Neural progenitor cell (in vitro differentiated cells): ENCODE data around the gene MTSS2. TPM values are rescaled to one million over a fixed set of nuclear protein-coding genes. Genes with fewer than 3 reads are reported as not detected.

Source experiments
- DNase-seq: peaks from one replicate; pipeline ENCODE4 v3.0.0-alpha.2; 2016; ENCODE audit warnings: low spot score
- H2AFZ ChIP-seq: fragments of 200-600 bp; sonication (generic); replicated peaks from 2 replicates; pipeline ENCODE4 v1.6.1; 2016; ENCODE audit warnings: antibody characterized with exemption
- H3F3A ChIP-seq: fragments of 200-600 bp; sonication (generic); 2 replicates; pipeline ENCODE4 v1.6.1; 2016; ENCODE audit warnings: antibody characterized with exemption, low read depth
- H3K27ac ChIP-seq: fragments of 200-600 bp; sonication (generic); 2 replicates; pipeline ENCODE4 v1.5.1; 2016; ENCODE audit warnings: mild to moderate bottlenecking
- H3K27me3 ChIP-seq: fragments of 200-600 bp; sonication (generic); 2 replicates; pipeline ENCODE4 v1.6.1; 2016; ENCODE audit warnings: mild to moderate bottlenecking, moderate library complexity
- H3K36me3 ChIP-seq: fragments of 200-600 bp; sonication (generic); 2 replicates; pipeline ENCODE4 v1.5.1; 2016
- H3K4me1 ChIP-seq: fragments of 200-600 bp; sonication (generic); 2 replicates; pipeline ENCODE4 v1.6.1; 2016; ENCODE audit warnings: mixed run types
- H3K4me2 ChIP-seq: fragments of 200-600 bp; sonication (generic); 2 replicates; pipeline ENCODE4 v1.6.1; 2016
- H3K4me3 ChIP-seq: fragments of 200-600 bp; sonication (generic); 2 replicates; pipeline ENCODE4 v1.5.1; 2016
- H3K79me2 ChIP-seq: fragments of 200-600 bp; sonication (generic); 2 replicates; pipeline ENCODE4 v1.6.1; 2016; ENCODE audit warnings: low read depth
- H3K9ac ChIP-seq: fragments of 200-600 bp; sonication (generic); 2 replicates; pipeline ENCODE4 v1.6.1; 2016
- H3K9me3 ChIP-seq: fragments of 200-600 bp; sonication (generic); 2 replicates; pipeline ENCODE4 v1.5.1; 2016; ENCODE audit warnings: low read depth
- H4K20me1 ChIP-seq: fragments of 200-600 bp; sonication (generic); 2 replicates; pipeline ENCODE4 v1.6.1; 2016; ENCODE audit warnings: low read depth
- H3K27ac Mint-ChIP-seq: 3 replicates; pipeline ENCODE4 v1.8.0; 2021; ENCODE audit warnings: mixed read lengths
- H3K27me3 Mint-ChIP-seq: 2 replicates; pipeline ENCODE4 v1.8.0; 2022; ENCODE audit warnings: low read depth, mild to moderate bottlenecking, inconsistent platforms, moderate library complexity, mixed read lengths; ENCODE audit not compliant: insufficient read depth
- H3K36me3 Mint-ChIP-seq: 3 replicates; pipeline ENCODE4 v1.8.0; 2021; ENCODE audit warnings: mixed read lengths
- H3K4me1 Mint-ChIP-seq: 3 replicates; pipeline ENCODE4 v1.8.0; 2021; ENCODE audit warnings: mixed read lengths
- H3K4me3 Mint-ChIP-seq: 3 replicates; pipeline ENCODE4 v1.8.0; 2021; ENCODE audit warnings: mild to moderate bottlenecking, moderate library complexity, mixed read lengths
- H3K9me3 Mint-ChIP-seq: 3 replicates; pipeline ENCODE4 v1.8.0; 2020; ENCODE audit warnings: mixed read lengths
- EZH2 ChIP-seq: fragments of 200-600 bp; sonication (generic); IDR thresholded peaks from 2 replicates; pipeline ENCODE4 v1.6.1; 2017; ENCODE audit warnings: antibody characterized with exemption, mild to moderate bottlenecking, moderate library complexity
- EZH2phosphoT487 ChIP-seq: fragments of 200-600 bp; sonication (generic); IDR thresholded peaks from 2 replicates; pipeline ENCODE4 v1.6.1; 2017; ENCODE audit warnings: antibody characterized with exemption
- total RNA-seq: library from RNA; depleted of rRNA; stranded (reverse); fragments of >200 nt; gene quantifications from 2 replicates; pipeline ENCODE4 v1.2.3, GENCODE V29; 2015; ENCODE audit warnings: low replicate concordance
- TF ChIP-seq, protein P1 (sequence below): fragments of 200-600 bp; sonication (generic); IDR thresholded peaks from 2 replicates; pipeline ENCODE4 v1.5.1; 2017; ENCODE audit warnings: antibody characterized with exemption, mild to moderate bottlenecking

Gene MTSS2
- total RNA-seq, 1 donor from 2014 or later: 6.2 TPM

DNA sequence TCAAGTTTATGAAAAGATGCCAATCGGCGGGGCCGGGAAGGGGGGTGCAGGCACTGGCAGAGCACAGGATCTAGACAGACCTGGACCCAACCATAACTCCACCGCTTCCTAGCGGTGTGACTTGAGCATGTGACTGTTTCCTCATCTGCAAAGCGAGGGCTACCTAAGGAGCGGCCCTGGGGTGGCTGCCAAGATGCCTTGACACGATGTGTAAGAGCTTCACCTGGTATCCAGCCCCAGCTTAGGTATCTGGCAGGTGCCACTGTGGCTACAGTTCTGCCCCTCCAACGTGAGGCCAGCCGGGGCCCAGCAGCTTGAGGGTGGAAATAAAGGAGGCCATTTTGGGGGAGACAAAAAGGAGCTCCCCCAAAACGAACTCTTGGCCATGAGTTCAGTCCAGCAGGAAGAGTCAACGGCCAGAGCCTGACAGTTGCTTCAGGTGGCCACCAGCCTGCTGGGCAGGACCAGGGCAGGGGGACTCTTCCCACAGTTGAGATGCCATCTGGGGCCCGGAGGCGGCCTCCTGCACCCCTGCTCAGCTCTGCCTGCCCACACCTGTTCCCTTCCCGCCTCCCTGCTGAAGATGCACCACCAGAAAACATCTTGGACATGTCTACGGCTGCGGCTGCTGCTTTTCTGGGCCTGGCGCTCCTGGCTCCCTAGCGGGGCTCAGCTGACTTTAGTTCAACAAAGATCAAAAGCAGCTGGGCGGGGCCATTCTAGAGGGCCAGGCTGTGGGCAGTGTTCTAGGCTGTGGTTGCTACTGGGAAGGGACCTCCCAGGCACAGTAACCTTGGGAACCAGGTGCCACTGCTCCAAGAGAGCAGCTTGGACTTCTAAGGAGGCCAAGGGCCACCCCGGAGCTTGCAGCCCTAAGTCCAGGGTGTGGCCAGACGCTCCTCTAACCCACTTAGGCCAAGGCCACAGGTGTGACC is 3.4 kb upstream of the MTSS2 start:
- Histone ChIP-seq H3K4me2 (no peak overlapping the region), H3K4me3 (no peak overlapping the region), H3K36me3 (no peaks in the 10 kb centered on the region), H3K9me3 (no peaks in the 10 kb centered on the region), H3K4me1 (peaks cover 26% of the 10 kb centered on the region), H3F3A (peaks cover 31% of the 10 kb centered on the region), H3K9ac (no peak overlapping the region), H3K27ac (no peak overlapping the region), H2AFZ (no peak overlapping the region), H3K79me2 (peaks cover 10% of the 10 kb centered on the region), H3K27me3 (peaks cover 10% of the 10 kb centered on the region), H4K20me1 (peaks cover 19% of the 10 kb centered on the region)
- no peak for DNase-seq
- Mint-ChIP-seq H3K27ac (no peak overlapping the region), H3K4me1 (peaks cover 45% of the 10 kb centered on the region), H3K9me3 (no peaks in the 10 kb centered on the region), H3K4me3 (no peak overlapping the region), H3K27me3 (peaks cover 11% of the 10 kb centered on the region), H3K36me3 (no peaks in the 10 kb centered on the region)
- TF ChIP-seq EZH2 (no peak), EZH2phosphoT487 (no peak)
- TF ChIP-seq, protein P1, sequence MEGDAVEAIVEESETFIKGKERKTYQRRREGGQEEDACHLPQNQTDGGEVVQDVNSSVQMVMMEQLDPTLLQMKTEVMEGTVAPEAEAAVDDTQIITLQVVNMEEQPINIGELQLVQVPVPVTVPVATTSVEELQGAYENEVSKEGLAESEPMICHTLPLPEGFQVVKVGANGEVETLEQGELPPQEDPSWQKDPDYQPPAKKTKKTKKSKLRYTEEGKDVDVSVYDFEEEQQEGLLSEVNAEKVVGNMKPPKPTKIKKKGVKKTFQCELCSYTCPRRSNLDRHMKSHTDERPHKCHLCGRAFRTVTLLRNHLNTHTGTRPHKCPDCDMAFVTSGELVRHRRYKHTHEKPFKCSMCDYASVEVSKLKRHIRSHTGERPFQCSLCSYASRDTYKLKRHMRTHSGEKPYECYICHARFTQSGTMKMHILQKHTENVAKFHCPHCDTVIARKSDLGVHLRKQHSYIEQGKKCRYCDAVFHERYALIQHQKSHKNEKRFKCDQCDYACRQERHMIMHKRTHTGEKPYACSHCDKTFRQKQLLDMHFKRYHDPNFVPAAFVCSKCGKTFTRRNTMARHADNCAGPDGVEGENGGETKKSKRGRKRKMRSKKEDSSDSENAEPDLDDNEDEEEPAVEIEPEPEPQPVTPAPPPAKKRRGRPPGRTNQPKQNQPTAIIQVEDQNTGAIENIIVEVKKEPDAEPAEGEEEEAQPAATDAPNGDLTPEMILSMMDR: no peak

DNA sequence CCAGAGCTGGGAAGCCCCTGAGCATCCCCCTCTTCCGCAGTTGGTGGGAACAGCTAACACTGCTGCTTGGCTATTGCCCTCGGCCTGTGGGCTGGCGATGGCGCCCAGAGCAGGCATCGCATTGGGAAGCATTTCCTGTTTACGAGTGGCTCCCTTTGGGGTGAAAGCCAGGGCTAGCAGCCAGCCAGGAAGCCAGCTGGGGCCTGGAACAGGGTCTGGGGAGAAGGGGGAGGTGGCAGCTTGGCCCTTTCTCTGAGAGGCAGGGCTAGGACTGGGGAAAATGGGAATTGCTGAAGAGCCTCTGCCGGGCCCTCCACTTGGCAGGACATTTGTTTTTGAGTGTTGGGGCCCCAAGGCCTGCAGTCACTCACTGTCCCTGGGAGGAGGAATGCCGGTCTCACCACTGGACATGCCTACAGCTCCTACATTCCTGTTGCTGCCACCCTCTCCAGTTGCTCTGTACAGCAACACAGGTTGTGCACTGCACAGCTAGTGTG is 2.4 kb upstream of the MTSS2 start:
- Histone ChIP-seq H3K4me2 (no peak overlapping the region), H3K4me3 (no peak overlapping the region), H2AFZ (no peak overlapping the region), H3K79me2 (peaks cover 10% of the 10 kb centered on the region), H3K9me3 (no peaks in the 10 kb centered on the region), H3K4me1 (peaks cover 16% of the 10 kb centered on the region), H3K9ac (no peak overlapping the region), H3F3A (peaks cover 24% of the 10 kb centered on the region), H3K27me3 (peaks cover 10% of the 10 kb centered on the region), H3K27ac (no peak overlapping the region), H3K36me3 (no peaks in the 10 kb centered on the region), H4K20me1 (peaks cover 27% of the 10 kb centered on the region)
- TF ChIP-seq EZH2 (no peak), EZH2phosphoT487 (no peak)
- TF ChIP-seq, protein P1: no peak
- Mint-ChIP-seq H3K9me3 (no peaks in the 10 kb centered on the region), H3K27ac (no peak overlapping the region), H3K4me1 (peaks cover 40% of the 10 kb centered on the region), H3K4me3 (no peak overlapping the region), H3K27me3 (peaks cover 11% of the 10 kb centered on the region), H3K36me3 (no peaks in the 10 kb centered on the region)
- no peak for DNase-seq

- H3K4me1 ChIP-seq: peaks cover 14% of the 10 kb centered on the region
Measured at GRCh38 chr16:70687671-70688245, 1.9 kb upstream of the MTSS2 start.

More at GRCh38 chr16:70687671-70688245, 1.9 kb upstream of the MTSS2 start:
- H3K36me3 ChIP-seq: no peaks in the 10 kb centered on the region
- peaks cover 24% of the 10 kb centered on the region for H3F3A ChIP-seq
- peak overlapping the region; percentile 97 for H3K27ac Mint-ChIP-seq
- no peaks in the 10 kb centered on the region for H3K36me3 Mint-ChIP-seq
- H2AFZ ChIP-seq: no peak overlapping the region
- H3K27me3 ChIP-seq: peaks cover 10% of the 10 kb centered on the region
- H4K20me1 ChIP-seq: peaks cover 33% of the 10 kb centered on the region
- H3K9me3 ChIP-seq: no peaks in the 10 kb centered on the region
- no peak overlapping the region for H3K4me2 ChIP-seq
- peaks cover 36% of the 10 kb centered on the region for H3K4me1 Mint-ChIP-seq
- H3K79me2 ChIP-seq: peaks cover 10% of the 10 kb centered on the region
- peak overlapping the region; percentile 86 for H3K4me3 Mint-ChIP-seq
- H3K9ac ChIP-seq: no peak overlapping the region
- no peaks in the 10 kb centered on the region for H3K9me3 Mint-ChIP-seq
- H3K27ac ChIP-seq: no peak overlapping the region
- no peak for TF ChIP-seq EZH2
- TF ChIP-seq, protein P1: no peak
- no peak for TF ChIP-seq EZH2phosphoT487
- H3K27me3 Mint-ChIP-seq: peaks cover 10% of the 10 kb centered on the region
- no peak overlapping the region for H3K4me3 ChIP-seq
- no peak for DNase-seq
